HepG2 (cell line): ENCODE data around the gene EEF2. TPM values are rescaled to one million over a fixed set of nuclear protein-coding genes. Genes with fewer than 3 reads are reported as not detected.

Source experiments
- AHDC1 ChIP-seq: sonication (generic); formaldehyde crosslinking; IDR thresholded peaks from 2 replicates; pipeline ENCODE4 v1.5.1; 2020; ENCODE audit warnings: mild to moderate bottlenecking, missing genetic modification reagents, borderline replicate concordance
- EEA1 ChIP-seq: sonication (generic); formaldehyde crosslinking; IDR thresholded peaks from 2 replicates; pipeline ENCODE4 v1.5.1; 2020; ENCODE audit warnings: mild to moderate bottlenecking, missing genetic modification reagents, borderline replicate concordance
- KAT8 ChIP-seq: IDR thresholded peaks from 2 replicates; pipeline ENCODE4 v1.6.1; 2016; ENCODE audit warnings: missing genetic modification reagents, missing compliant biosample characterization
- MED1 ChIP-seq: sonication (generic); formaldehyde crosslinking; IDR thresholded peaks from 2 replicates; pipeline ENCODE4 v1.4.0; 2020; ENCODE audit warnings: missing genetic modification reagents
- RXRB ChIP-seq: IDR thresholded peaks from 2 replicates; pipeline ENCODE4 v1.6.1; 2016; ENCODE audit warnings: borderline replicate concordance, missing genetic modification reagents, missing compliant biosample characterization
- ZBTB7A ChIP-seq: sonication (generic); formaldehyde crosslinking; IDR thresholded peaks from 2 replicates; pipeline ENCODE4 v1.8.0; 2022; ENCODE audit warnings: mild to moderate bottlenecking, missing genetic modification reagents
- ZNF12 ChIP-seq: sonication (generic); formaldehyde crosslinking; IDR thresholded peaks from 2 replicates; pipeline ENCODE4 v1.5.0; 2020; ENCODE audit warnings: missing genetic modification reagents
- ZNF501 ChIP-seq: sonication (generic); formaldehyde crosslinking; IDR thresholded peaks from 2 replicates; pipeline ENCODE4 v1.5.1; 2020; ENCODE audit warnings: mild to moderate bottlenecking, moderate library complexity, missing genetic modification reagents
- ZNF605 ChIP-seq: sonication (generic); formaldehyde crosslinking; IDR thresholded peaks from 2 replicates; pipeline ENCODE4 v1.8.0; 2022; ENCODE audit warnings: mild to moderate bottlenecking, missing genetic modification reagents
- polyA plus RNA-seq, 8 experiments: library from polyadenylated mRNA; depleted of rRNA in 3 of 8; stranded (reverse) in 7 of 8; unstranded in 1 of 8; fragments of >200 nt; fragmentation: Illumina TruSeq in 4 of 8; extraction: Trizol in 4 of 8; gene quantifications; 2 replicates each; pipeline versions ENCODE4 v1.2.1 to v1.2.3, GENCODE V29; 2011 to 2016; ENCODE audit warnings: low read depth in 4 of 8, missing spikeins in 1 of 8, mixed read lengths in 1 of 8; ENCODE audit not compliant: insufficient read depth in 1 of 8
- total RNA-seq, 5 experiments: library from RNA; depleted of rRNA; stranded (reverse); fragments of >200 nt; fragmentation: Illumina TruSeq; extraction: Trizol; gene quantifications; 2 replicates each; pipeline ENCODE4 v1.2.3, GENCODE V29; 2016; ENCODE audit warnings: low read depth in 1 of 5
- TF ChIP-seq, protein P1 (sequence below): sonication (generic); formaldehyde crosslinking; conservative IDR thresholded peaks from 2 replicates; pipeline ENCODE4 v1.4.0; 2020; ENCODE audit warnings: mild to moderate bottlenecking, missing genetic modification reagents, moderate library complexity
- TF ChIP-seq, protein P2 (sequence below): sonication (generic); formaldehyde crosslinking; IDR thresholded peaks from 2 replicates; pipeline ENCODE4 v1.4.0; 2020; ENCODE audit warnings: missing genetic modification reagents, borderline replicate concordance

The EEF2 gene
- total and polyA plus RNA-seq, 2 of the 13 experiments (the other 11 are each of a cell fraction or from before 2014, with no cell fraction given) = 1,441 to 1,777 TPM

- no peak for TF ChIP-seq AHDC1 (CRISPR knock-in tag)
- TF ChIP-seq, protein P1, sequence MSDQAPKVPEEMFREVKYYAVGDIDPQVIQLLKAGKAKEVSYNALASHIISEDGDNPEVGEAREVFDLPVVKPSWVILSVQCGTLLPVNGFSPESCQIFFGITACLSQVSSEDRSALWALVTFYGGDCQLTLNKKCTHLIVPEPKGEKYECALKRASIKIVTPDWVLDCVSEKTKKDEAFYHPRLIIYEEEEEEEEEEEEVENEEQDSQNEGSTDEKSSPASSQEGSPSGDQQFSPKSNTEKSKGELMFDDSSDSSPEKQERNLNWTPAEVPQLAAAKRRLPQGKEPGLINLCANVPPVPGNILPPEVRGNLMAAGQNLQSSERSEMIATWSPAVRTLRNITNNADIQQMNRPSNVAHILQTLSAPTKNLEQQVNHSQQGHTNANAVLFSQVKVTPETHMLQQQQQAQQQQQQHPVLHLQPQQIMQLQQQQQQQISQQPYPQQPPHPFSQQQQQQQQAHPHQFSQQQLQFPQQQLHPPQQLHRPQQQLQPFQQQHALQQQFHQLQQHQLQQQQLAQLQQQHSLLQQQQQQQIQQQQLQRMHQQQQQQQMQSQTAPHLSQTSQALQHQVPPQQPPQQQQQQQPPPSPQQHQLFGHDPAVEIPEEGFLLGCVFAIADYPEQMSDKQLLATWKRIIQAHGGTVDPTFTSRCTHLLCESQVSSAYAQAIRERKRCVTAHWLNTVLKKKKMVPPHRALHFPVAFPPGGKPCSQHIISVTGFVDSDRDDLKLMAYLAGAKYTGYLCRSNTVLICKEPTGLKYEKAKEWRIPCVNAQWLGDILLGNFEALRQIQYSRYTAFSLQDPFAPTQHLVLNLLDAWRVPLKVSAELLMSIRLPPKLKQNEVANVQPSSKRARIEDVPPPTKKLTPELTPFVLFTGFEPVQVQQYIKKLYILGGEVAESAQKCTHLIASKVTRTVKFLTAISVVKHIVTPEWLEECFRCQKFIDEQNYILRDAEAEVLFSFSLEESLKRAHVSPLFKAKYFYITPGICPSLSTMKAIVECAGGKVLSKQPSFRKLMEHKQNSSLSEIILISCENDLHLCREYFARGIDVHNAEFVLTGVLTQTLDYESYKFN (CRISPR knock-in tag) = peak; percentile 31; the same call in 1 of the 2 replicates
- TF ChIP-seq MED1 = no peak
- no peak for TF ChIP-seq ZNF12
- TF ChIP-seq, protein P2, sequence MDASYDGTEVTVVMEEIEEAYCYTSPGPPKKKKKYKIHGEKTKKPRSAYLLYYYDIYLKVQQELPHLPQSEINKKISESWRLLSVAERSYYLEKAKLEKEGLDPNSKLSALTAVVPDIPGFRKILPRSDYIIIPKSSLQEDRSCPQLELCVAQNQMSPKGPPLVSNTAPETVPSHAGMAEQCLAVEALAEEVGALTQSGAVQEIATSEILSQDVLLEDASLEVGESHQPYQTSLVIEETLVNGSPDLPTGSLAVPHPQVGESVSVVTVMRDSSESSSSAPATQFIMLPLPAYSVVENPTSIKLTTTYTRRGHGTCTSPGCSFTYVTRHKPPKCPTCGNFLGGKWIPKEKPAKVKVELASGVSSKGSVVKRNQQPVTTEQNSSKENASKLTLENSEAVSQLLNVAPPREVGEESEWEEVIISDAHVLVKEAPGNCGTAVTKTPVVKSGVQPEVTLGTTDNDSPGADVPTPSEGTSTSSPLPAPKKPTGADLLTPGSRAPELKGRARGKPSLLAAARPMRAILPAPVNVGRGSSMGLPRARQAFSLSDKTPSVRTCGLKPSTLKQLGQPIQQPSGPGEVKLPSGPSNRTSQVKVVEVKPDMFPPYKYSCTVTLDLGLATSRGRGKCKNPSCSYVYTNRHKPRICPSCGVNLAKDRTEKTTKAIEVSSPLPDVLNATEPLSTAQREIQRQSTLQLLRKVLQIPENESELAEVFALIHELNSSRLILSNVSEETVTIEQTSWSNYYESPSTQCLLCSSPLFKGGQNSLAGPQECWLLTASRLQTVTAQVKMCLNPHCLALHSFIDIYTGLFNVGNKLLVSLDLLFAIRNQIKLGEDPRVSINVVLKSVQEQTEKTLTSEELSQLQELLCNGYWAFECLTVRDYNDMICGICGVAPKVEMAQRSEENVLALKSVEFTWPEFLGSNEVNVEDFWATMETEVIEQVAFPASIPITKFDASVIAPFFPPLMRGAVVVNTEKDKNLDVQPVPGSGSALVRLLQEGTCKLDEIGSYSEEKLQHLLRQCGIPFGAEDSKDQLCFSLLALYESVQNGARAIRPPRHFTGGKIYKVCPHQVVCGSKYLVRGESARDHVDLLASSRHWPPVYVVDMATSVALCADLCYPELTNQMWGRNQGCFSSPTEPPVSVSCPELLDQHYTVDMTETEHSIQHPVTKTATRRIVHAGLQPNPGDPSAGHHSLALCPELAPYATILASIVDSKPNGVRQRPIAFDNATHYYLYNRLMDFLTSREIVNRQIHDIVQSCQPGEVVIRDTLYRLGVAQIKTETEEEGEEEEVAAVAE = peak; percentile 23; the same call in 1 of the 2 replicates
- no peak for TF ChIP-seq ZNF605 (CRISPR knock-in tag)
- no peak for TF ChIP-seq ZBTB7A (CRISPR knock-in tag)
- TF ChIP-seq RXRB (CRISPR knock-in tag) = peak; percentile 12; the same call in 1 of the 2 replicates
- TF ChIP-seq EEA1 (CRISPR knock-in tag) = peak; percentile 33; the same call in 1 of the 2 replicates
- TF ChIP-seq KAT8 (CRISPR knock-in tag) = peak; percentile 84
- TF ChIP-seq ZNF501 (CRISPR knock-in tag) = peak; percentile 51; the same call in 1 of the 2 replicates
Observed at GRCh38 chr19:4007021-4007835, 22.0 kb upstream of the EEF2 start, which contains the start of gene PIAS4 (continued).
